Nephron progenitor cell (in vitro differentiated cells): ENCODE data around the gene NTF3.

Experiments used
- DNase-seq: peaks from one replicate; pipeline ENCODE4 v3.0.0; 2021
- H3K27ac Mint-ChIP-seq: 2 replicates; pipeline ENCODE4 v1.8.0; 2021; ENCODE audit warnings: mild to moderate bottlenecking, moderate library complexity, mixed read lengths
- H3K27me3 Mint-ChIP-seq: 2 replicates; pipeline ENCODE4 v1.8.0; 2021; ENCODE audit warnings: mild to moderate bottlenecking, low read depth, mixed read lengths; ENCODE audit not compliant: poor library complexity
- H3K36me3 Mint-ChIP-seq: 2 replicates; pipeline ENCODE4 v1.8.0; 2021; ENCODE audit warnings: low read depth, mixed read lengths
- H3K4me1 Mint-ChIP-seq: 2 replicates; pipeline ENCODE4 v1.8.0; 2021; ENCODE audit warnings: mixed read lengths
- H3K4me3 Mint-ChIP-seq: 2 replicates; pipeline ENCODE4 v1.8.0; 2021; ENCODE audit warnings: mild to moderate bottlenecking, moderate library complexity, mixed read lengths
- H3K9me3 Mint-ChIP-seq: 2 replicates; pipeline ENCODE4 v1.8.0; 2021; ENCODE audit warnings: mild to moderate bottlenecking, moderate library complexity, mixed read lengths
- TF ChIP-seq, protein P1 (sequence below): fragments of 200-600 bp; sonication (generic); IDR thresholded peaks from 2 replicates; pipeline ENCODE4 v1.5.0; 2021; ENCODE audit warnings: antibody characterized with exemption

NTF3 gene

GRCh38 chr12:5522432-5523335 is 90.8 kb downstream of the NTF3 start:
- Mint-ChIP-seq H3K4me1 (peaks cover 48% of the 10 kb centered on the region), H3K9me3 (no peaks in the 10 kb centered on the region), H3K27ac (peak overlapping the region; percentile 27), H3K36me3 (no peaks in the 10 kb centered on the region), H3K27me3 (peaks cover 5% of the 10 kb centered on the region), H3K4me3 (no peak overlapping the region)
- TF ChIP-seq, protein P1, sequence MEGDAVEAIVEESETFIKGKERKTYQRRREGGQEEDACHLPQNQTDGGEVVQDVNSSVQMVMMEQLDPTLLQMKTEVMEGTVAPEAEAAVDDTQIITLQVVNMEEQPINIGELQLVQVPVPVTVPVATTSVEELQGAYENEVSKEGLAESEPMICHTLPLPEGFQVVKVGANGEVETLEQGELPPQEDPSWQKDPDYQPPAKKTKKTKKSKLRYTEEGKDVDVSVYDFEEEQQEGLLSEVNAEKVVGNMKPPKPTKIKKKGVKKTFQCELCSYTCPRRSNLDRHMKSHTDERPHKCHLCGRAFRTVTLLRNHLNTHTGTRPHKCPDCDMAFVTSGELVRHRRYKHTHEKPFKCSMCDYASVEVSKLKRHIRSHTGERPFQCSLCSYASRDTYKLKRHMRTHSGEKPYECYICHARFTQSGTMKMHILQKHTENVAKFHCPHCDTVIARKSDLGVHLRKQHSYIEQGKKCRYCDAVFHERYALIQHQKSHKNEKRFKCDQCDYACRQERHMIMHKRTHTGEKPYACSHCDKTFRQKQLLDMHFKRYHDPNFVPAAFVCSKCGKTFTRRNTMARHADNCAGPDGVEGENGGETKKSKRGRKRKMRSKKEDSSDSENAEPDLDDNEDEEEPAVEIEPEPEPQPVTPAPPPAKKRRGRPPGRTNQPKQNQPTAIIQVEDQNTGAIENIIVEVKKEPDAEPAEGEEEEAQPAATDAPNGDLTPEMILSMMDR = no peak
- no peak for DNase-seq

GRCh38 chr12:5523396-5524115 is 91.6 kb downstream of the NTF3 start:
- Mint-ChIP-seq H3K36me3 (no peaks in the 10 kb centered on the region), H3K27ac (no peak overlapping the region), H3K4me1 (peaks cover 44% of the 10 kb centered on the region), H3K4me3 (no peak overlapping the region), H3K9me3 (no peaks in the 10 kb centered on the region), H3K27me3 (peaks cover 8% of the 10 kb centered on the region)
- TF ChIP-seq, protein P1 = no peak
- no peak for DNase-seq

- H3K4me1 Mint-ChIP-seq = peaks cover 39% of the 10 kb centered on the region
- TF ChIP-seq, protein P1 = no peak
- H3K9me3 Mint-ChIP-seq = peaks cover under 1% of the 10 kb centered on the region
- H3K4me3 Mint-ChIP-seq = no peak overlapping the region
- H3K36me3 Mint-ChIP-seq = peaks cover under 1% of the 10 kb centered on the region
- H3K27me3 Mint-ChIP-seq = peaks cover 8% of the 10 kb centered on the region
- no peak for DNase-seq
- peak overlapping the region; percentile 88 for H3K27ac Mint-ChIP-seq
These were observed 92.3 kb downstream of the NTF3 start for GRCh38 chr12:5524116-5524768.

DNA sequence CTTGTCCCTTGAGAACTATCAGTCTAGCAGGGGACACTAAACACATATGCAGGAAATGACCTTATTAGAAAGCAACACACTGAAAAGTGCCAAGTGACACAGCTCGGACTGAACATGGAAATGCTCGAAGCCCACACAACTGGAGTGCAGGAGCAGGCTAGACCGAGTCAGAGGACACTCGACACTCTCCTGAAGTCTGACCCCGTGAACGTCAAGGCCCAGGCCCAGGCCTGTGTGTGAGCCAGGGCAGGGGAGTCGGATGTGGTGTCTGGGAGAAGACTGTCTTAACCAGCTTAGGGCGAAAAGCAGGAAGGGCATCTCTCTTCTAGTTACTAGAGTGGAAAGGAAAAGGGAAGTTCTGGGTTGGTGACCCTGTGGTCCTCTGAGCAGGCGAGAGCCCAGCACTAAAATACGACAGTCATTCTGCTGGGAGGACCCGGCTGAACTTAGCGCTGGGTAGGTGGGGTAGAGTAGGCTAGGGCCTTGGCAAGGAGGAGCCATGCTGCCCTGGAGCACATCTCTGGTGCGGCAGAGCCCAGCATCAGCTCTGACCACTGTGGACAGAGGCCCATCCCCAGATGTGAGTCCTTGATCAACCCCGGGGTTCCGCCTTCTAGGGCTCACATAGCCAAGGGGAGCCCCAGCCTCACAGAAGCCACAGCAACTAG is 93.0 kb downstream of the NTF3 start:
- Mint-ChIP-seq H3K27me3 (peaks cover 8% of the 10 kb centered on the region), H3K36me3 (peaks cover 4% of the 10 kb centered on the region), H3K4me3 (no peak overlapping the region), H3K9me3 (peaks cover 4% of the 10 kb centered on the region), H3K4me1 (peaks cover 35% of the 10 kb centered on the region), H3K27ac (peak overlapping the region; percentile 88)
- TF ChIP-seq, protein P1 = no peak
- no peak for DNase-seq

- H3K27ac Mint-ChIP-seq = no peak overlapping the region
- DNase-seq = no peak
- TF ChIP-seq, protein P1 = no peak
- H3K4me3 Mint-ChIP-seq = no peak overlapping the region
- H3K36me3 Mint-ChIP-seq = peaks cover 4% of the 10 kb centered on the region
- peaks cover 11% of the 10 kb centered on the region for H3K9me3 Mint-ChIP-seq
- peaks cover 35% of the 10 kb centered on the region for H3K4me1 Mint-ChIP-seq
- H3K27me3 Mint-ChIP-seq = peaks cover 3% of the 10 kb centered on the region
These were observed 94.0 kb downstream of the NTF3 start for GRCh38 chr12:5525783-5526367.
